Fibroblast of lung (primary cell): Measurements from ENCODE around the gene RAPGEF6. TPM values are rescaled to one million over a fixed set of nuclear protein-coding genes. Genes with fewer than 3 reads are reported as not detected.

ENCODE experiments used
- DNase-seq, 2 donors: peaks; one replicate each; pipeline versions ENCODE4 v3.0.0 to v3.0.0-alpha.2; 2010; ENCODE audit warnings: low read depth in 2 of 2
- H2AFZ ChIP-seq: 2 replicates; pipeline ENCODE4 v1.5.1; 2012; ENCODE audit warnings: low read length, control low read depth, inconsistent platforms
- H3K27ac ChIP-seq: 2 replicates; pipeline ENCODE4 v1.5.1; 2011; ENCODE audit warnings: low read length, control low read depth; ENCODE audit not compliant: insufficient read depth
- H3K27me3 ChIP-seq: 2 replicates; pipeline ENCODE4 v1.5.1; 2011; ENCODE audit warnings: mild to moderate bottlenecking, low read length; ENCODE audit not compliant: control insufficient read depth, insufficient read depth
- H3K36me3 ChIP-seq: 2 replicates; pipeline ENCODE4 v1.5.1; 2011; ENCODE audit warnings: low read length; ENCODE audit not compliant: control insufficient read depth, insufficient read depth
- H3K4me1 ChIP-seq: 2 replicates; pipeline ENCODE4 v1.5.1; 2011; ENCODE audit warnings: low read length; ENCODE audit not compliant: control insufficient read depth, insufficient read depth; ENCODE audit errors: extremely low read depth
- H3K4me2 ChIP-seq: 2 replicates; pipeline ENCODE4 v1.5.1; 2011; ENCODE audit warnings: low read length, control low read depth; ENCODE audit not compliant: insufficient read depth; ENCODE audit errors: extremely low read depth
- H3K4me3 ChIP-seq, 4 experiments: fragments of 200-600 bp in 1 of 4; sonication (generic) in 1 of 4; replicated peaks in 1 of 4; 2 replicates each; pipeline ENCODE4 v1.5.1; 2011 to 2016; ENCODE audit warnings: low read length in 4 of 4, low read depth in 3 of 4, mild to moderate bottlenecking in 3 of 4, control low read depth in 2 of 4, inconsistent platforms in 1 of 4, mixed read lengths in 1 of 4; ENCODE audit not compliant: insufficient read depth in 1 of 4; ENCODE audit errors: control extremely low read depth in 1 of 4
- H3K79me2 ChIP-seq: 2 replicates; pipeline ENCODE4 v1.5.1; 2012; ENCODE audit warnings: mild to moderate bottlenecking, low read length, inconsistent platforms; ENCODE audit not compliant: control insufficient read depth, insufficient read depth
- H3K9ac ChIP-seq: 2 replicates; pipeline ENCODE4 v1.5.1; 2011; ENCODE audit warnings: mild to moderate bottlenecking, low read length, control low read depth; ENCODE audit not compliant: insufficient read depth
- H3K9me3 ChIP-seq: 2 replicates; pipeline ENCODE4 v1.5.1; 2012; ENCODE audit warnings: low read depth, low read length; ENCODE audit not compliant: control insufficient read depth, insufficient read depth
- H4K20me1 ChIP-seq: 2 replicates; pipeline ENCODE4 v1.5.1; 2011; ENCODE audit warnings: low read length; ENCODE audit not compliant: control insufficient read depth, insufficient read depth; ENCODE audit errors: extremely low read depth
- EZH2 ChIP-seq: IDR thresholded peaks from 2 replicates; pipeline ENCODE4 v1.5.1; 2012; ENCODE audit warnings: low read length, control low read depth, mild to moderate bottlenecking; ENCODE audit errors: missing control alignments
- polyA plus RNA-seq, 2 donors: library from polyadenylated mRNA; depleted of rRNA in 1 of 2; stranded (reverse) in 1 of 2; unstranded in 1 of 2; fragments of >200 nt; gene quantifications; 2 replicates each; pipeline ENCODE4 v1.2.1, GENCODE V29; 2011 to 2012; ENCODE audit warnings: missing spikeins in 1 of 2
- total RNA-seq: library from RNA; depleted of rRNA; stranded (reverse); fragments of >200 nt; gene quantifications from 2 replicates; pipeline ENCODE4 v1.2.1, GENCODE V29; 2014
- TF ChIP-seq, protein P1 (sequence below), 2 donors: IDR thresholded peaks in 1 of 2; conservative IDR thresholded peaks in 1 of 2; 1 replicate in 1 of 2; 2 replicates in 1 of 2; pipeline ENCODE4 v1.5.1; 2011 to 2012; ENCODE audit warnings: low read length in 2 of 2, control low read depth in 1 of 2, inconsistent platforms in 1 of 2, low read depth in 1 of 2, mild to moderate bottlenecking in 1 of 2

The RAPGEF6 gene
- total and polyA plus RNA-seq, 2 donors (not counting 1 experiment from before 2014, with no cell fraction given) = 10.2 to 35.7 TPM

DNA sequence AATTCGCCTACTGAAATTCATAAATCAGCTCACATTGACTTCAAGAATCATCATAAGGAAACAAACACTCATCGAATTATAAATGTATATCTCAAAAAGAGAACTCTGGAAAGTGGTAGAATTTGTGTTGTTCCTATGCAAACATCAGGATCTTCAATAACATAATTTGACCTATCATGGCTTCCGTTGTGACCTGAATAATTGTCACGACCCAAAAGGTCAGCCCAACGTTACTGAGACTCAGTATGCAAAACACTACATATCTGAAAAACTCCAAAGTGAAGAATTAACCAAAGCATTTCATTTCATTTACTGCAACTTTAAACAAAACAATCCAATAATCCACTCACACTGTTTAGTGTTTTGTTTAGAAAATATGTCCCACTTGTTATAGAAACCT is 1.2 kb downstream of the RAPGEF6 start:
- TF ChIP-seq, protein P1, sequence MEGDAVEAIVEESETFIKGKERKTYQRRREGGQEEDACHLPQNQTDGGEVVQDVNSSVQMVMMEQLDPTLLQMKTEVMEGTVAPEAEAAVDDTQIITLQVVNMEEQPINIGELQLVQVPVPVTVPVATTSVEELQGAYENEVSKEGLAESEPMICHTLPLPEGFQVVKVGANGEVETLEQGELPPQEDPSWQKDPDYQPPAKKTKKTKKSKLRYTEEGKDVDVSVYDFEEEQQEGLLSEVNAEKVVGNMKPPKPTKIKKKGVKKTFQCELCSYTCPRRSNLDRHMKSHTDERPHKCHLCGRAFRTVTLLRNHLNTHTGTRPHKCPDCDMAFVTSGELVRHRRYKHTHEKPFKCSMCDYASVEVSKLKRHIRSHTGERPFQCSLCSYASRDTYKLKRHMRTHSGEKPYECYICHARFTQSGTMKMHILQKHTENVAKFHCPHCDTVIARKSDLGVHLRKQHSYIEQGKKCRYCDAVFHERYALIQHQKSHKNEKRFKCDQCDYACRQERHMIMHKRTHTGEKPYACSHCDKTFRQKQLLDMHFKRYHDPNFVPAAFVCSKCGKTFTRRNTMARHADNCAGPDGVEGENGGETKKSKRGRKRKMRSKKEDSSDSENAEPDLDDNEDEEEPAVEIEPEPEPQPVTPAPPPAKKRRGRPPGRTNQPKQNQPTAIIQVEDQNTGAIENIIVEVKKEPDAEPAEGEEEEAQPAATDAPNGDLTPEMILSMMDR (conservative IDR thresholded peaks at IDR 0.05 in 1 of 2, IDR thresholded peaks at IDR 0.05 in 1 of 2; ENCODE audit: low read depth in 1 of 2, low read length in 2 of 2) = no peak
- no peak for TF ChIP-seq EZH2
- H3K4me3 ChIP-seq = peak overlapping the region; percentile 62 to 94 (median 88)
- H3K4me2 ChIP-seq = peak overlapping the region; percentile 72
- peak overlapping the region; percentile 89 for H3K9ac ChIP-seq
- peaks cover 1% of the 10 kb centered on the region for H3K36me3 ChIP-seq
- no peak for DNase-seq
- no peaks in the 10 kb centered on the region for H3K27me3 ChIP-seq
- H4K20me1 ChIP-seq = no peaks in the 10 kb centered on the region
- no peaks in the 10 kb centered on the region for H3K9me3 ChIP-seq
- peaks cover 59% of the 10 kb centered on the region for H3K79me2 ChIP-seq
- peaks cover 10% of the 10 kb centered on the region for H3K4me1 ChIP-seq
- H3K27ac ChIP-seq = peak overlapping the region; percentile 91
- H2AFZ ChIP-seq = no peak overlapping the region

DNA sequence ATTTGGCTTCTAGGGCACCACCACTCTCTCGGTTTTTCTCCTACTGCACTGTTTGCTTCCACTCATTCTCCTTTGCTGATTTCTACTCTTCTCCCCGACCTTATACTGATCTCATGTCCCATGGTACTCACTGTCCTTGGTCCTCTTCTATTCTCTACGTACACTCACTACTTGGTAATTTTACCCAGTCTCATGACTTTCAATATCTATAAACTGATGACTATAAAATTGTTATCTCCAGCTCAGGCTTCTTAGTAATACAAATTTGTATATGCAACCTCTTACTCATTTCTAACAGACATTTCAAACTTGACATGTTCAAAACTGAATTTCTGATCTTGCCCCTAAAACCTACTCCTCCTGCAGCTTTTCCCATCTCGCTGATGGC is 4.1 kb downstream of the RAPGEF6 start:
- Histone ChIP-seq H4K20me1 (no peaks in the 10 kb centered on the region), H3K79me2 (peaks cover 86% of the 10 kb centered on the region), H3K4me2 (peak overlapping the region; percentile 48), H3K27me3 (no peaks in the 10 kb centered on the region), H3K36me3 (no peaks in the 10 kb centered on the region), H3K4me3 (peak overlapping the region in 1 of 4 experiments; percentile 8), H3K4me1 (peaks cover 4% of the 10 kb centered on the region), H3K9me3 (no peaks in the 10 kb centered on the region), H3K9ac (no peak overlapping the region), H3K27ac (peak overlapping the region; percentile 37), H2AFZ (no peak overlapping the region)
- TF ChIP-seq, protein P1 (conservative IDR thresholded peaks at IDR 0.05 in 1 of 2, IDR thresholded peaks at IDR 0.05 in 1 of 2; ENCODE audit: low read depth in 1 of 2, low read length in 2 of 2) = no peak
- TF ChIP-seq EZH2 = no peak
- DNase-seq = no peak

DNA sequence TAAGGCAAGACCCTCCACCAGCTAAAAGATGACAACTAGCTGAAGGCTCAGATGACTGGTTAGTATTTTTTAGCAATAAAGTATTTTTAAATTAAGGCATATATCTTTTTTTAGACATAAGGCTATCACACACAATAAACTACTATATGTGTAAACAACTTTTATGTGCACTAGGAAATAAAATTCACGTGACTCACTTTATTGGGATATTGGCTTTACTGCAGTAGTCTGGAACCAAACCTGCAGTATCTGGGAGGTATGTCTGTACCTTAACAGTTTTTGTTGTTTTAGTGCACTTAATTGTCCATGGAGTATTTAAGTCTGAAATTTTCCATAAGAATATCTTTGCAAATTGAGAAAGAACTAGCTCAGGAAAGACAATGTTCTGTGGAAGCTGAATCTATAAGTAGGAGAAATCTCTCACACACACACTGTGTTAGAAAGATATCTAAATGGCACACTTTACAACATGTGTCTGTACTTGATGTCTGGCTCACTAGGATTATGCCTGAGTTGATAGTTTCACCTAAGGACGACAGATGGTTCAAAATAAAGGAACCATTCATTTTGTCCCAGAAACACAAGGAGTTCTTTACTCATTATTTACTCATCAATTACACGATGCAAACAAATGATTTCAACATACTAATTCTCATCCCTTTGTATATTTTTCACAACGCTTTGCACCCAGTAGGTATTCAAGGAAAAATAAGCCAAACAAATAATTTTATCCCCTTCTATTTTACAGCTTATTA is 4.6 kb downstream of the RAPGEF6 start:
- Histone ChIP-seq H3K27me3 (no peaks in the 10 kb centered on the region), H2AFZ (no peak overlapping the region), H3K36me3 (no peaks in the 10 kb centered on the region), H4K20me1 (no peaks in the 10 kb centered on the region), H3K79me2 (peaks cover 92% of the 10 kb centered on the region), H3K9ac (no peak overlapping the region), H3K4me1 (peaks cover 3% of the 10 kb centered on the region), H3K27ac (peak overlapping the region; percentile 37), H3K4me2 (peak overlapping the region; percentile 48), H3K9me3 (no peaks in the 10 kb centered on the region), H3K4me3 (no peak overlapping the region)
- DNase-seq = no peak
- TF ChIP-seq, protein P1 (conservative IDR thresholded peaks at IDR 0.05 in 1 of 2, IDR thresholded peaks at IDR 0.05 in 1 of 2; ENCODE audit: low read depth in 1 of 2, low read length in 2 of 2) = no peak
- TF ChIP-seq EZH2 = no peak
